GM12892 (cell line): Measurements from ENCODE around the gene AFG3L2.

ENCODE experiments used
- POLR2A ChIP-seq: IDR thresholded peaks from 2 replicates; pipeline ENCODE4 v1.6.1; 2011; ENCODE audit warnings: low read depth, low read length, control low read depth
- POLR2AphosphoS5 ChIP-seq: IDR thresholded peaks from 2 replicates; pipeline ENCODE4 v1.6.1; 2011; ENCODE audit warnings: low read depth, low read length, control low read depth

DNA sequence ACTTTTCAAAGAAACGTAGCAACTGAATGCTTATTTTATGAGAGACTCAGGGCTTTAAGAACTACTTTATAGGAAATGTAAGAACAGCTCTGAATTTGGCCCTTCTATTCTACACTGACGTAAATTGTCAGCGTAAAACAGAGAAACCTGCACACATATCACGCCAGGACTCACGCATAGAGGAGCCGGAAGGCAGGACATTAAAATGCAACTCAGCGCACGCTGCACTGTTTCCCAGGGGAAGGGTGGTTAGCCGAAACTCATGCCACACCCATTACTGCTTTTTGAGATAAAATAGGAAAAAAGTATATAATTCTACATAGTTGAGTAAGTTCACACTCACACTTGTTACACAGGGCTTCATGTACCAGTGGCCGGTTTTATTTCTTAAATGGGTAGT lies 61.5 kb downstream of the AFG3L2 start:
- no peak for TF ChIP-seq POLR2A
- no peak for TF ChIP-seq POLR2AphosphoS5
